GM19099 (cell line): Measurements from ENCODE around the gene LCN9.

ENCODE experiments used
- POLR2A ChIP-seq: IDR thresholded peaks from 3 replicates; pipeline ENCODE4 v1.6.1; 2011; ENCODE audit warnings: low read depth; ENCODE audit not compliant: insufficient read length; ENCODE audit errors: extremely low read depth

LCN9 gene

GRCh38 chr9:135683401-135684034, 20.4 kb downstream of the LCN9 start:
- TF ChIP-seq POLR2A: no peak

GRCh38 chr9:135684691-135685090, 21.6 kb downstream of the LCN9 start:
- no peak for TF ChIP-seq POLR2A

DNA sequence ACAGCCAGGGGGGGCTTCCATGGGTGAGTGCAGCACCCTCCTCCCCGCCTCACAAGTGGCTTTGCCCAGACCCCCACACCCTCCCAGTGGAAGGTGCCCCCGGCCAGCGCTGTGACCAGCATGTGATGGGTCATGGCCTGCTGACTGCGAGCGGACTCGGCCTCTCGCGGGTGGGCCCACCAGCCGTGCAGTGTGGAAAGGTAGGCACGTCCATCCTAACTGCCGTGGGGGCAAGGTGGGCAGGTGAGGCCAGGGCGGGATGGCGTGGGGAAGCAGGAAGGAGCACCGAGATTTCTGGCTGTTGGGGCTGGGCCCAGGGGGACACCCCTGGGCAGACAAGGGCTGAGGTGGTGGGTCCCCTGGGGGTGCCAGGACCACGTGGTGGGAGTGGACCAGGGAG, 24.1 kb downstream of the LCN9 start:
- TF ChIP-seq POLR2A: no peak

- TF ChIP-seq POLR2A: no peak
Measured at GRCh38 chr9:135689011-135689410, 25.9 kb downstream of the LCN9 start.

GRCh38 chr9:135690836-135691570, 27.9 kb downstream of the LCN9 start:
- no peak for TF ChIP-seq POLR2A

DNA sequence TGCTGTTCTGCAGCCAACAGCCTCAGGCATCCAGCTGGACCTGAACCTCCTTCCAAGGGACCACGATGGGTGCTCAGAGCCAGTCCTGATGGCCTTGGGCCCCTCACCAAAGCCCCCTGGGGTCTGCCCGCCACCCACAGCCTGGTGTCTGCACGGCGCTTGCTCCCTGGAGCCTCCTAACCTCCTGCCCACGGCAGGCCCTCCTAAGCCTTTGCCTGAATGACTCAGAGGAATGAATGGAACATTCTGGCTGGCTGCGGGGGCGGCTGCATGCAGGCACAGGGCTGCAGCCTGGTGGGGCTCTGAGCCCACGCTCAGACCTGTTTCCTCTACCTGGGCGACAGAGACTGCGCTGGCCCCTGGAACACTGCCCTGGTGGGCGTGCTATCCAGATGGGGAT, 29.3 kb downstream of the LCN9 start:
- TF ChIP-seq POLR2A: no peak

- TF ChIP-seq POLR2A: no peak
Measured at GRCh38 chr9:135693265-135693664, 30.2 kb downstream of the LCN9 start.

DNA sequence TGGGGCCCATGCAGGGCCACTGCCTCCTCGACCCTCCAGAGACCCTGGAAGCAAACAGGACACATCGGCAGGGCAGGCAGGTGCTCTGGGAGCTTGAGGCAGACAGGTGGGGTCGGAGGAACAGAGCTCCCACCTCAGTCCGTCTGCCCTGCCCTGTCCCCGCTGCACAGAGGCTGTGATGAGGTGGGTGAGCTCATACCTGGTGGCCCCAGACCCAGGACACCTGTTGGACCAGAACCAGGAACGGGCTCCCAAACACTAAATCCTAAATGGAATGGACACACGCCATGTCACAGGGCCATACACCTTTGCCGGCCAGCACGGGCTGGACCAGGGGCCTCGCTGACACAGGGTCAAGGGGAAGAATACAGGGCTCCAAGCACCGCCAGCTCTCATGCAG, 30.7 kb downstream of the LCN9 start:
- TF ChIP-seq POLR2A: no peak

DNA sequence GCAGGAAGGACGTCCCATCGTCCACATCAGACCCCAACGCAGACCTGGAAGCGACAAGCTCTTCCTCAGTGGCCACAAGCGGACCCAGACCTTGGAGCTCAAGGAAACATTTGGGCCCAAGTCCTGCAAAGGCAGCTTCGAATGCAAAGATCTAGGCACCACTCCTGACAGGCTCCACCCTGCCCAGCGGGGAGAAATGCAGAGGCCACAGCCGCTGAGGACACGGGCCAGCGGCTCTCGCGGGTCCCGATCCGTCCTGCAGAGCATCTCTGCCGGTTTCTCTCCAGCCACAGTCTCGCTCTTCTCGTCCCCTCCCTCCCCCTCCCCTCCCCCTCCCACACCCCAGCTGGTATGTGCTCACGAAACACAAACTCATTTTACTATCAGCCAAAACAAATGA, 31.3 kb downstream of the LCN9 start:
- TF ChIP-seq POLR2A: no peak

GRCh38 chr9:135695036-135695435, 31.9 kb downstream of the LCN9 start:
- TF ChIP-seq POLR2A: no peak

DNA sequence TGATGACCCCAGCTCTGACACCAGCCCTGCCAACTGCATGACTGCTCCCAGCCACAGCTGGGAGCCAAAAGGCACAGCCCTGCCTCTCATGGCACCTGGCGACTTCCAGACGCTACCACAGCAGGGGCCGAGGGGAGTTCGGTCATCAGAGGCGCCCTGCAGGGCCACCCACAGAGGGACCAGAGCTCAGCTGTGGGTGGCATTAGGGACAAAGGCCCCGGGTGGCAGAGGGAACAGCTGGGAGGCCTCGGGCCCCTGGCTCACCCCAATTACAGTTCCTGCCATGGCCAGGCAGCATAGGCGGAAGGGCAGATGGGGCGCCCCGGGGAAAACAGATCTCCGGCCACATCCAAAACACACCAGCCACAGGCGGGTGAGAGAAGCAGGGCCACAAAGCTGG, 32.5 kb downstream of the LCN9 start:
- TF ChIP-seq POLR2A: no peak

DNA sequence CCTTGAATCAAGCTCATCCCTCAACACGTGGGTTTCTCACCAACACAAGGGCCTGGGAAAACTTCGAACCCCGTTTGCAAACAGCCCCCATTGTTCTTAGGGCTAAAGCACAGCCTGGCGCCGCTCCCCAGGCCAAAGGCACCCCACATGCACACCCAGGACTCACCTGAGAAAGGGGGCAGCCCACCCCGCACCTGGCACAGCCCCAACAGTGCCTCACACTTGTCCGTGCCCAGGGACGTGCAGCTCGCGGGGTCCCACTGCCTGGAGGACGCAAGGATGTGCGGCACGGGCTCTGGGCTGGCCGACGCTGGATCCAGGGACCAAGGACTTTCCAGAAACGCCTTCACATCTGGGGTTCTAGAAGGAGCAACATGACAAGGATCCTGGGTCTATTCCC, 33.3 kb downstream of the LCN9 start:
- TF ChIP-seq POLR2A: no peak

DNA sequence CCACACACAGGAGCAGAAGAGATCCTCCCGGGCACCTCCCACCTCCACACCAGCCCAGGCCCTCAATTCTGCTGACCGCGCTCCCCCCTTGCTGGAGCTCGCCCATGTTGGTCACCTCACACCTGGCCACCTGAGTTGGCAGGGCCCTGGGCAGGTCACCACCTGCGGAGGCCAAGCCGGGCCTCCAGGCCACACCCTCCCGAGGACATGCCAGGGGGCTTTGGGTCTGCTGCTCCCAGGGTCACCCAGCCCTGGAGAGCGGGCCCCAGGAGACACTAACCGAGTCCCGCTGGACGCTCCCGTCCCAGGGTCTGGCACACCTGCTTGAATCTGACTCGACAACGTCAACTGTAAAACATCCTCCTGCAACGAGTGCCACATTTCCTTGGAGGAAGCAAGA, 34.1 kb downstream of the LCN9 start:
- no peak for TF ChIP-seq POLR2A

DNA sequence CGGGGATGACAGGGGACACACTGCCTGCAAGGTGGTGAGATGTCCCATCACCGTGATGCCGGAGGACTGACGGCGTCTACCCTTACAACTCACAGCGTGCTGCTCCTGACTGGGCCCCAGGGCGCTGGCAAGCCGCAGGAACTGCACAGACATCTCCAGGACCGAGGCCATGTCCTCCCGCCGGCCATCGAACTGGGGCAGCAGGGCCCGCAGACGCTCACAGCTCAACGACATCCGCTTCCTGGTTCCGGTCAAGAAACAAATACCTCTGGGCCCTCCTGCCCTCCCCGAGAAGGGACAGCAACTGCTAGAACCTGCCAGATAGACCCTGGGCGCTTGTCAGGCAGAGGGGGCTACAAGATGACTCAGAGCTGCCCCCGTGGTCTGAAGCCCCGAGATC, 35.1 kb downstream of the LCN9 start:
- TF ChIP-seq POLR2A: no peak

DNA sequence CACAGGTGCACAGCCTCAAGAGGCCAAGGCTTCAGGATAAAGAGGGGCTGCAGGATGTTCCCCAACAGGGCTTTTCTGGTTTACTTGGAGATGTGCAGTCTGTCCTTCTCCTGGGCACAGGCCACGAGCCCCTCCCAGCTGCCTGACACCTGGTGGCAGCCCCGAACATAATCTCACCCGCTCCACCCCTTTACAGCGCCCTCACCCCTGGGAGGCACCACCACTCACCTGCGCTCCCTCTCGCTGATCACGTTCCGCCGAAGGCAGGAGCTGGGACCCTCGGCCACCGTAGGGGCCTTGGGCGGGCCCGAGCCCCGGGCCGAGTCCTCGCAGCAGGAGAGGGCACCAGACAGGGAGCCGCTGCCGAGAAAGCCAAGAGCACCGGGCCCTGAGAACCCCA, 35.7 kb downstream of the LCN9 start:
- TF ChIP-seq POLR2A: no peak

GRCh38 chr9:135699440-135699839, 36.3 kb downstream of the LCN9 start, which contains the start of gene SOHLH1:
Gene SOHLH1 (minus strand): TSS chr9:135699481. CDS start chr9:135699467, 14 bp downstream.
- no peak for TF ChIP-seq POLR2A
